Esophagus squamous epithelium (tissue), 4 donors: ENCODE measurements around the gene FCAR.

Experiments used
- CTCF ChIP-seq, 6 experiments: fragments of 450-650 bp in 4 of 6; fragments of 200-600 bp in 2 of 6; sonication (generic) in 2 of 6; IDR thresholded peaks; one replicate each; pipeline ENCODE4 v1.5.1; 2016 to 2019; ENCODE audit warnings: antibody characterized with exemption in 6 of 6, mild to moderate bottlenecking in 4 of 6, moderate library complexity in 4 of 6
- POLR2A ChIP-seq, 4 donors: fragments of 450-650 bp; IDR thresholded peaks; one replicate each; pipeline ENCODE4 v1.6.1; 2017; ENCODE audit warnings: antibody characterized with exemption in 4 of 4, mild to moderate bottlenecking in 4 of 4, moderate library complexity in 3 of 4

GRCh38 chr19:54873990-54874389, at the start of gene FCAR:
- TF ChIP-seq CTCF (IDR thresholded peaks at IDR 0.05) (no peak), POLR2A (IDR thresholded peaks at IDR 0.05) (no peak)
